Lower leg skin (tissue), 4 donors: Measurements from ENCODE around the gene SORL1. TPM values are rescaled to one million over a fixed set of nuclear protein-coding genes. Genes with fewer than 3 reads are reported as not detected.

Experiments
- DNase-seq, 2 donors: peaks; one replicate each; pipeline ENCODE4 v3.0.0-alpha.2; 2019; ENCODE audit warnings: low spot score in 2 of 2
- H3K4me3 ChIP-seq: fragments of 200-600 bp; sonication (generic); 2 replicates; pipeline ENCODE4 v1.5.1; 2017; ENCODE audit warnings: mild to moderate bottlenecking, low read depth; ENCODE audit not compliant: poor library complexity, severe bottlenecking
- POLR2A ChIP-seq, 2 donors: fragments of 450-650 bp; IDR thresholded peaks; one replicate each; pipeline ENCODE4 v1.6.1; 2016 to 2017; ENCODE audit warnings: antibody characterized with exemption in 2 of 2, mild to moderate bottlenecking in 1 of 2, moderate library complexity in 1 of 2
- WGBS, 2 donors: methylation state at CpG; one replicate each; pipeline ENCODE4 v1.1.5; 2018; 5-methylcytosine and 5-hydroxymethylcytosine counted together
- intact Hi-C: fragments of 100-400 bp; cut with DNase I; formaldehyde crosslinking; loops from one replicate; pipeline ENCODE4 v1.15.0; 2023; ENCODE audit warnings: low total_unique reads
- total RNA-seq, 4 donors: library from RNA; depleted of rRNA; stranded (reverse); fragments of >200 nt; gene quantifications; one replicate each; pipeline ENCODE4 v1.1.0, GENCODE V29; 2016
- TF ChIP-seq, protein P1 (sequence below), 3 donors: fragments of 450-650 bp; IDR thresholded peaks; one replicate each; pipeline ENCODE4 v1.5.1; 2016; ENCODE audit warnings: antibody characterized with exemption in 3 of 3, mild to moderate bottlenecking in 3 of 3, moderate library complexity in 2 of 3

The SORL1 gene
- total RNA-seq, 4 donors from 2014 or later = 12.5 to 21.8 (median 14.7) TPM

- 68% methylated on average over 10 of the region's 10 CpGs for WGBS, 2 donors
- H3K4me3 ChIP-seq = no peak overlapping the region
- TF ChIP-seq, protein P1, sequence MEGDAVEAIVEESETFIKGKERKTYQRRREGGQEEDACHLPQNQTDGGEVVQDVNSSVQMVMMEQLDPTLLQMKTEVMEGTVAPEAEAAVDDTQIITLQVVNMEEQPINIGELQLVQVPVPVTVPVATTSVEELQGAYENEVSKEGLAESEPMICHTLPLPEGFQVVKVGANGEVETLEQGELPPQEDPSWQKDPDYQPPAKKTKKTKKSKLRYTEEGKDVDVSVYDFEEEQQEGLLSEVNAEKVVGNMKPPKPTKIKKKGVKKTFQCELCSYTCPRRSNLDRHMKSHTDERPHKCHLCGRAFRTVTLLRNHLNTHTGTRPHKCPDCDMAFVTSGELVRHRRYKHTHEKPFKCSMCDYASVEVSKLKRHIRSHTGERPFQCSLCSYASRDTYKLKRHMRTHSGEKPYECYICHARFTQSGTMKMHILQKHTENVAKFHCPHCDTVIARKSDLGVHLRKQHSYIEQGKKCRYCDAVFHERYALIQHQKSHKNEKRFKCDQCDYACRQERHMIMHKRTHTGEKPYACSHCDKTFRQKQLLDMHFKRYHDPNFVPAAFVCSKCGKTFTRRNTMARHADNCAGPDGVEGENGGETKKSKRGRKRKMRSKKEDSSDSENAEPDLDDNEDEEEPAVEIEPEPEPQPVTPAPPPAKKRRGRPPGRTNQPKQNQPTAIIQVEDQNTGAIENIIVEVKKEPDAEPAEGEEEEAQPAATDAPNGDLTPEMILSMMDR (IDR thresholded peaks at IDR 0.05) = no peak
- intact Hi-C loops = no loop called here
- DNase-seq = no peak
Measured at GRCh38 chr11:121550247-121551030, 98.3 kb downstream of the SORL1 start.

- no peak for DNase-seq
- no peak for TF ChIP-seq POLR2A (IDR thresholded peaks at IDR 0.05)
- TF ChIP-seq, protein P1 (IDR thresholded peaks at IDR 0.05) = no peak
- H3K4me3 ChIP-seq = no peak overlapping the region
- intact Hi-C loops = no loop called here
- WGBS, 2 donors = 88 to 90% methylated on average over 5 of the region's 5 CpGs
Measured at GRCh38 chr11:121551463-121551862, 99.3 kb downstream of the SORL1 start.

DNA sequence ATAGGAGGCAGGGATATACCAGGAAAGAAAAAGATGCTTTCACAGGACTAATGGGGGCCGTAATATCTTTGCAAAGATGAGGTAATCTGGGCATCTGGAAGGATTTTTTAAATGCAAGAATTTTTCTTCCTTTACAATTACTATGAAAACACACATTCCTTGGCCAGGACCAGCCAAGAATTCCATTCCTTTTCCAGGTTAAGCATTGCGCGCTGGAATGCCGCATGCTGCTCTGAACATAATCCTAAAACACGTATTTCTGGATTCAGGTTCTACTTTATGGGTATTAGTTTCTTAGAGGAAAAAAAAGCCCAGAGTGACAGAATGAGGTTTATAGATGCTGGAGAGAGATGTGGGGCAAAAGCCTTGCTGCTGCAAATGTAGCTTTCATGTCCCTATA, 100.0 kb downstream of the SORL1 start:
- no peak overlapping the region for H3K4me3 ChIP-seq
- 89 to 93% methylated on average over 5 of the region's 5 CpGs for WGBS, 2 donors
- TF ChIP-seq, protein P1 (IDR thresholded peaks at IDR 0.05) = no peak
- TF ChIP-seq POLR2A (IDR thresholded peaks at IDR 0.05) = no peak
- intact Hi-C loops = no loop called here
- no peak for DNase-seq

GRCh38 chr11:121552644-121553043, 100.5 kb downstream of the SORL1 start:
- no peak for TF ChIP-seq POLR2A (IDR thresholded peaks at IDR 0.05)
- TF ChIP-seq, protein P1 (IDR thresholded peaks at IDR 0.05) = no peak
- intact Hi-C loops = no loop called here
- DNase-seq = no peak
- 84 to 92% methylated on average over 2 of the region's 2 CpGs for WGBS, 2 donors
- H3K4me3 ChIP-seq = no peak overlapping the region

DNA sequence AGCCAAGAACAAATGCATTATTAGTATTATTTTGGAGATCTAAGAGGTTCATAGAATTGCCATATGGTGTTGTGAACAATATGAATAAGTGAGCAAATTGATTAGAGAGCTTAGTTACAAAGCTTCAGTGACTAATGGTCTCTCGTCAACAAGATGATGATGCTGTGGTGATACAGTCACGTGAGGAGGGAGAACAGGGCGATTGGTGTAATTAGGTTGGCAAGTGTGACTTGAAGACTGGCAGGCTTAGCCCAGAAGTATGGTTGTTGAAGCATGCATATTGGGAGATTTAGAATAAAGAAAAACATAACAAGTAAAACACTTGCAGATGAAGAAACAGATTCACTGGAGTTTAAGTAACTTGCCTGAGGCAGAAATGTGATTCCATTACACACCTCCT, 101.3 kb downstream of the SORL1 start:
- no peak overlapping the region for H3K4me3 ChIP-seq
- TF ChIP-seq, protein P1 (IDR thresholded peaks at IDR 0.05) = no peak
- no peak for TF ChIP-seq POLR2A (IDR thresholded peaks at IDR 0.05)
- 65 to 73% methylated on average over 3 of the region's 3 CpGs for WGBS, 2 donors
- intact Hi-C loops = no loop called here
- no peak for DNase-seq

- H3K4me3 ChIP-seq = no peak overlapping the region
- intact Hi-C loops = no loop called here
- no peak for DNase-seq
- WGBS, 2 donors = 86 to 89% methylated on average over 11 of the region's 11 CpGs
- no peak for TF ChIP-seq POLR2A (IDR thresholded peaks at IDR 0.05)
- TF ChIP-seq, protein P1 (IDR thresholded peaks at IDR 0.05) = no peak
Measured at GRCh38 chr11:121553806-121554205, 101.7 kb downstream of the SORL1 start.
